NCI-H510A treated with DMSO at 0.1 percent for 48 hours (cell line): ENCODE measurements around the gene CATSPERE.
A peak's percentile ranks its signal among the peaks of the same experiment; 100 is the strongest.
"Not testable (repeated sequence)": the region's sequence is repeated elsewhere in the genome, so short reads cannot be mapped to it uniquely, and the experiment has no call there.

ENCODE experiments used
- DNase-seq: peaks from one replicate; lab custom pipeline; 2025; lab: John Stamatoyannopoulos, UW

CATSPERE gene

DNA sequence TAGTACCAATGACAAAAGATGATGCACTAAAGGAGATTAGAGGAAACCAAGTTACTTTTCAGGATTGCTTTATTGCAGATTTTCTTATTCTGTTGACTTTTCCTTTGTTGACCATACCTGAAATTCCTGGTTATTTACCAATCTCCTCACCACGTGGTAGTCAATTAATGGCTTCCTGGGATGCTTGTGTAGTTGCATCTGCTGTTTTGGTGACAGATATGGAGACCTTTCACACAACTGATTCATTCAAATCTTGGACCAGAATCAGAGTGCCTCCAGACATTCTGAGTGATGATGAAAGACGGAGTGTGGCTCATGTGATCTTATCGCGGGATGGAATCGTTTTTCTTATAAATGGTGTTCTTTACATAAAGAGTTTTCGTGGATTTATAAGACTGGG lies 91.3 kb downstream of the CATSPERE start:
- DNase-seq, result no peak

DNA sequence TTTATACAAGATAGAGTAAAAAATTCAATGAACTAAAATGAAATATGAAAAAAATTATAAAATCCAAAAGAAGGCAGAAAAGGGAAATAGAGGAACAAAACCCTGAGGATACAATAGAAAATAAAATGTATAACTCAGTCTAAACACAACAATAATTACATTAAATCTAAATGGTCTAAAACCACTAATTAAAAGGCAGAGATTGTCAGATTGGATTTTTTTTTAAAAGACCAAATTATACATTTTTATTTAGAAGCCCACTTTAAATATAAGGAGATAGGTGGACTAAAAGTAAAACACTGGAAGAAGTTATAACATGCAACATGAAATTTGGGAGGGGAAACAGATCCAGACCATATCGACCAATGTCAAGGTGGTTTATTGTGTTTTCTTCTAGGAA lies 95.2 kb downstream of the CATSPERE start:
- DNase-seq, result no peak

DNA sequence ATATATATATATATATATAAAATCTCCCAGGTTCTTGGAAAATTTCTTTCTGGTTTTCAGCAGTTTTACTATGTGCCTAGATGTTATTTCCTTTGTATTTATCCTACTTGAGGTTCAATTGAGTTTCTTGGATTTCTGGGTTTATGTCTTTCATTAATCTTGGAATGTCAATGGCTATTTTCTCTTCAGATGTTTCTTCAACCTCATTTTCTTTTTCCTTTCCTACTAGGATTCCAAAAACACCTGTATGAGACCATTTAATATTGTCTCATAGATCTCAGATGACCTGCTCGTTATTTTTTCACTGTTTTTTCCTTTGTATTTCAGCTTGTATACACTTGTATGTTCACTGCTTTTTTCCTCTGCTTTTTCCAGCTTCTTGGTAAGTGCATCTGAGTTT lies 96.5 kb downstream of the CATSPERE start:
- no peak for DNase-seq

DNA sequence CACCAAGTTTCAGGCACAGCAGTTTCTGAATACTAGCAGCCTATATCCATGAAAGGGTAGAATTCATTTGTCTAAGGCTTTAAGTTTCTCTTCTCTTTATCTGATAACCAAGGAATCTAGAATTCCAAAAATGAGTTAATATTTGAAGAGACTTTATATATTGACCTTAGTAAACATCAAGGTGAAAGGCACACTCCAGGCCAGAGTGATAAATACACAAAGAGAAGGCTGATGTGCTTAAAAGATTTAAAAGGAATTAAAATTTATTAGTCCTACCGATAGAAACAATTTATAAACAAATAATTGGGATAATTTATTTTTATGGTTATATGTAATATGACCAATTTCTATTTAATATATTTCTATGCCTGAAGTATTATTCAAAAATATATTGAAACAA lies 98.5 kb downstream of the CATSPERE start:
- no peak for DNase-seq

DNA sequence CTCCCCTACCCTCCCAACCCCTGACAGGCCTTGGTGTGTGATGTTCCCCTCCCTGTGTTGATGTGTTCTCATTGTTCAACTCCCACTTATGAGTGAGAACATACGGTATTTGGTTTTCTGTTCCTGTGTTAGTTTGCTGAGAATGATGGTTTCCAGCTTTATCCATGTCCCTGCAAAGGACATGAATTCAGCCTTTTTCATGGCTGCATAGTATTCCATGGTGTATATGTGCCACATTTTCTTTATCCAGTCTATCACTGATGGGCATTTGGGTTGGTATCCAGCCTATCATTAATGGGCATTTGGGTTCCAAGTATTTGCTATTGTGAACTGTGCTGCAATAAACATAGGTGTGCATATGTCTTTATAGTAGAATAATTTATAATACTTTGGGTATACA lies 101.8 kb downstream of the CATSPERE start:
- not testable (repeated sequence) for DNase-seq

DNA sequence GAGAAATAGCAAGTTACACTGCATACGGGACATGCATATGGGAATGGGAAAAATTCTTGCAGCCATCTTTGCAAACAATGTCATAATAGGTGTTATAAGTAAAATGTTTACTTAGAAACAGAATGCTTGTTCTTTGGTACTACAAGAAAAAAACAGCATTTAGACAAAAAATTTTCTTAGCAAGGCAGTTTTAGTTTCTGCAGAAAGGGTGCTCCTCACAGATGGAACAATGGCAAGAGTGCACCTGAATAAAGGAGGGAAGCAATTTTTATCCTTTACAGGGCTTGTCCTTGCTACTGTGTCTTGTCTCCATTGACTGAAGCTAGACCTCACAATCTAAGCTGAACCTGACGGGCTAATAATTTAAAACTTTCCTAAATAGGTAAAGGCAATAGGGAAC lies 112.7 kb downstream of the CATSPERE start:
- no peak for DNase-seq

DNA sequence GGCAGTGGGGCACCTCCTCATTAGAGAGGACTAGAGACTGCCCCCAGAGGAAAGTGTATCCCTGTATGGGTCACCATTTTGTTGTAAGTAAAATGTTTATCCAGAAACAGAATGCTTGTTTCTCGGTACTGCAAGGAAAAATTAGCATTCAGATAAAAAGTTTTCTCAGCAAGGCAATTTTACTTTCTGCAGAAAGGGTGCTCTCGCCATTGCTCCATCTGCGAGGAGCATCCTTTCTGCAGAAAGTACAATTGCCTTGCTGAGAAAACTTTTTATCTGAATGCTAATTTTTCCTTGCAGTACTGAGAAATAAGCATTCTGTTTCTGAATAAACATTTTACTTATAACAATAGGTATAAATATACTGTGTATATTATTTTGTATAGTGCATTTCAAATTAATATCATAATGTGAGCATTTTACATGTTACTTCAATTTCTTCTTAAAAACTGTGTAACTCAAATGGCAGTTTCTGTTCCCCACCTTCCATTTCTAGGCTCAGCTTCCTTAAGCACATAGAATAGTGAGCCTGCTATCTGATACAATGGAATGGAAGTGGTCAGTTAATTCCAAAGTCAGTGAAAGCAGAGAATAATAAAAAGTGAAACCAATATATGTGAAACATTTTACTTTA lies 115.3 kb downstream of the CATSPERE start:
- no peak for DNase-seq

DNA sequence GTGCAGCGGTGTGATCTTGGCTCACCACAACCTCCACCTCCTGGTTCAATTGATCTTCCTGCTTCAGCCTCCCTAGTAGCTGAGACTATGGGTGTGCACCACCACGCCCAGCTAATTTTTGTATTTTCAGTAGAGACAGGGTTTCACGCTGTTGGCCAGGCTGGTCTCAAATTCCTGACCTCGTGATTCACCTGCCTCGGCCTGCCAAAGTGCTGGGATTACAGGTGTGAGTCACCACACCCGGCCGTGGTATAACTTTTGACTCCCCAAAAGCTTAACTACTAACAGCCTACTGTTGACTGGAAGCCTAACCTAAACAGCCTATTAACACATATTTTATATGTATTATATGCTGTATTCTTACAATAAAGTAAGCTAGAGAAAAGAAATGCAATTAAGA lies 117.1 kb downstream of the CATSPERE start:
- not testable (repeated sequence) for DNase-seq

DNA sequence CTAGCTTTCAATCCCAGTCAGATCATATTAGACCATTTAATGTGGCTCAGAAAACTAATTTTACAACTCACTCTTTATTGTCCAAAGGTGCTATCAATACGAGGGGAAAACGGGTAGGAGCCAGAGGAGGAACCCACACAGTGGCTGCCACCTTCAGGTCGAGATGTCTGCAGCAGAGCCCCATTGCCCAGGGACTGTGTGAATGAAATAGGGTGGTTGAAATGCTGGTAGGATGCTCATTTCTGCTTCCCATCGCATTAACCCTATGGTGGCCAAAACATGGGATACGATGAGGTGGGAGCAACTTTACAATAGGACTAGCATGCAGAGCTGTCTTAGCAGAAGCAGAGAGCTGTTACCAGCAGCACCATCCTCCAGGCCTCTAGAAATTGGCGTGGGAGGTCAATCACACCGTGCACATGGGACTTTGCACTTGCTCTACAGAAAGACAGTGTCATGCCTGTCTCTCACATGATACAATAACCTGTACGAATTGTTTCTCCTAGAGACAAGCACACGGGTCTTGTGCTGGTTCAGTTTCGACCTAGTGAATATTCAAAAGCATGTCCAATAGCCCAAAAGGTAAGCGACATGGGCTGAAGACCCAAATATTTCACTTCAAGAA lies 122.4 kb downstream of the CATSPERE start:
- no peak for DNase-seq

DNA sequence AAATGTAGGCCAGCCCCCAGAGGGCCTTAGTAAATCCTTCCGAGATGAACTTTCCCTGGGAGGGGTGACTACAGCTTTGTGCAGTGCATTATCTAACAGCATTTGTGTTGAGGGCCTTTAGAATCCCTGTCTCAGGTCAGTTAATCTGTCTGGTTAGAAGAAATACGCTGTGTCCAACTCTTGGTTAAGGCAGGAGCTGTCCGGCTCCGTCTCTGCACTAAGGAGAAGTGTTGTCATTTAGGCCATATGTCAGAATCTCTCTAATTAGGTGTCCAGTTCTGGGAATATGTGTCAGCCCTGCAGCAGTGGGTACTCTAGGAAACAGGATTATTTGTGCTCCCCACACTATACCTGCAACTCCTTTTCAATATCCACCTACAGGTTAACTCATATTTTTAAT lies 124.8 kb downstream of the CATSPERE start:
- DNase-seq, result no peak

DNA sequence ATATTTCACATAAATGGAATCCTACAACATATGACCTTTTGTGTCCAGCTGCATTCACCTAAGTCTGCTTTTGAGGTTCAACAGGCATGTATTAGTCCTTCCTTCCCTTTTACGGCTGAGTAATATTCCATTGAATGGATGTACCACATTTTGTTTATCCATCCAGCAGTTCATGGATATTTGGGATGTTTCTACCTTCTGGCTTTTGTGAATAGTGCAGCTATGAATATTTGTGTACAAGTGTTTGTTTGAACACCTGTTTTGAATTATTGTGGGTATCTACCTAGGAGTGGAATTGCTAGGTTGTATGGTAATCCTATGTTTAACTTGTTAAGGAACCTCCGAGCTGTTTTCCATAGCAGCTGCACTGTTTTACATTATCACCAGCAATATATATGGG lies 129.6 kb downstream of the CATSPERE start:
- DNase-seq, result no peak

DNA sequence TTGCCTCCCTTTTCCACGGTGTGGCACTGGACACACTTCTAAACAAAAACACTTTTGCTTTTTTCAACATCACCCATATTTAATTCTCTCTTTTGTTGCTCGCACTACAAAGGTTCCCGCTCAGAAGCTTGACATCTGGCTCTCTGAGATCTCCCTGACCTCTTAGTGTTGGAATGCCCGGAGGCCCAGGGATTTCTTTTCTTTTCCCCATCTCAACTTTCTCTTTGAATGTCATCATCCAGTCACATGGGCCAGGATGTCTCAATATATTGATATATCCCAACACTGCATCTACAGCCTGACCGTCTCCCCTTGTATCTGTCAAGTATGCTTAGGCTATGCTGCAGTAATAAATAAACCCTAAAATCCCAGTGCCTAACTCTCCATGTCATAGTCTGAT lies 137.5 kb downstream of the CATSPERE start:
- no peak for DNase-seq

DNA sequence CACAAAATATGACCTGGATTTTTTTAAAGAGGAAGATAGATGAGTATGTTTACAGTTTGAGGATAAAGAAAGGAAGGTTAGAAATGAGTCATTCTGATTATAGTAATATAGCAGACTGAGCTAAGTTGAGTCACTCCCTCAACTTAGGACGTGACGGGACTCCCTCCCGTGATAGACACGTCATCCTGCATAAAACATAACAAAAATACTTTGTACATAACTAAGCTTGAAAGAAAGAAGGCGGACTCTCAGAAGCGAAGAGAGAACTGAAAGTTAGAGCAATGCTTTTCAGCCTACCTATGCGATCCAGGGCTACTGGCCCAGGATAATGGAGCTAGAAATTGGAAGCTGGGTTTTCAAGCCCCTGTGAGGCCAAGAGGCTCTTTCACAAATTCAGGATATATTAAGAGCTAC lies 138.9 kb downstream of the CATSPERE start:
- no peak for DNase-seq

DNA sequence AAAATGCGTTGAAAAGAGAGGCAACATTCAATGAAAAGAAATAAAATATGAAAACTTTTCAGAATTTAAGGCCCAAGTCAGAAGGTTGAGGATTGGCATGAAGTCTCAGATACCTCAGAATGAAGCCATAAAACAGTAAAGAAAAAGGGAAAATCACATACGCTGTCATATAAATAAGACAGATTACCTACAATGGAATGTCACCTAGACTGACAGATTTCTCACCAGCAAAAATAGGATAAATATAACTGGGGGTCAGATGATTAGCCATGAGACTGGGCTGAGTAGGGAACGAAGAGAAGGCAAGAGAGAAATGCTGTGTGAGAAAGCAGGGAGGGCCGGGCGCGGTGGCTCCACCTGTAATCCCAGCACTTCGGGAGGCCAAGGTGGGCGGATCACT lies 140.3 kb downstream of the CATSPERE start:
- no peak for DNase-seq

DNA sequence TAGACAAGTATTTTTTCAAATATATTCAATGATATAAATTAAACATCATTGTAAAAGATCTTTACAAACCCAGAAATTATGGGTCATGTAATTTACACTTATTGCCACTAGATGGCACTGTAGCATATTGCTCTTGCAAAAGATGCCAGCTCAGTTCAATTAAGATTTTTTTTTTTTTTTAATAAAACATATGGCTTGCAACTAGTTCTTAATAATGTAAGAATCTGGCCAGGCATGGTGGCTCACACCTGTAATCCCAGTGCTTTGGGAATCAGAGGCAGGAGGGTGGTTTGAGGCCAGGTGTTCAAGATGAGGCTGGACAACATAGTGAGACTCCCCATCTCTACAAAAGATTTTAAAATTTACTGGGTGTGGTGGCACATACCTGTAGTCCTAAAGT lies 142.4 kb downstream of the CATSPERE start:
- peak; percentile 17 for DNase-seq

DNA sequence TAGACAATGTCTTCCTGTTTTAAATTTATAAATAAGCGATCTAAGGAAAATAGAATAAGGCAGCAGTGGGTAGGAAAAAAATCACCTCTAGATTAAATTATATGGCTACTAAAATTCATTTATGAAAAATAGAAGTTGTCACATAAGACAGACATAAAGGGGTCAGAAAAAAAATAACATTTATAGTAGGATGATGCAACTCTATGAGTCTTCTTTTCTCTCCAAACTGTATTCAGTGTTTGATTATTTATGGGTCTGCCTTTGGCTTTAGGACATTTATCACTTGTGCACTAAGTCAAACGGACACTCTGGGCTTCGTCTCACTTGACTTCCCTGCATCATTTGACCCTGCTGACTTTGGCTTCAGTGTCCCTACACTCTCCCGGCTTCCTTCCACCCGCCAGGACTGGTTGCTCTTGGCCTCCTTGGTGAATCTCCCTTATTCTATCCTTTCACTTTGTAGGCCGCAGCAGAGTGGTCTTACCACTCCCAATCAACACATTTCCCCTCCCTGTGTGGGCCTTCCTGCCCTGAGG lies 144.8 kb downstream of the CATSPERE start:
- DNase-seq, result no peak

DNA sequence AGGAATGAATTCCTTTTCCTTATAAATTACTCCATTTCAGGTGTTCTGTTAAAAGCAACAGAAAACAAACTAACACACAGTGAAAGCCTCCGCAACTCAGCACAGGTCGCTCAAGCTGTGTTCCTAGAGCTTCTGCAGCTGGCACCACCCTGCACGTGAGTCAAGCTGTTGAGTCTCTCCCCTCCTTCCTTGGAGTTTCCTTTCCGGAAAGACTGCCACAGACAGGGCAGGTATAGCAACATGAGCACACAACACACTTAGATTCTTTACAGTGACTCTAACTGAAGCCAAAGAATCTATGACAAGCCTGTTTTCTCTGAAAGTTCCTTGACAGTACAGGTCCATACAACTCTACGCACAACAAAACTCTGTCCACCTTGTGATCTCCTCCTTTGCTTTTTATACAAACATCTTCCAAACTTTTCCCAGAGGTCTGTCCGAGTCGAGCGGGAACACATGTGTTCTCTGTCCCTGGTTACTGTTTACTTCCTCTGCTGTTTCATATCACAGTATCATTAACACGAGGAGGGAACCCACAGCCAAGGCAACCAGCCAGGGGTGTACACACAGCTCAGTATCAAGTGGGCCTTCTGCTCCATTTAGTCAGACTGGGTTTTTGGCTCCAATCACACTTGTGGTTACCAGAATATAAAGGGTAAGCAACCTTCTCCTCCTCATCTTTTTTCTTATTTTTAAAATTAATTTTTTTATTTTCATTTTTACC lies 153.2 kb downstream of the CATSPERE start:
- no peak for DNase-seq

DNA sequence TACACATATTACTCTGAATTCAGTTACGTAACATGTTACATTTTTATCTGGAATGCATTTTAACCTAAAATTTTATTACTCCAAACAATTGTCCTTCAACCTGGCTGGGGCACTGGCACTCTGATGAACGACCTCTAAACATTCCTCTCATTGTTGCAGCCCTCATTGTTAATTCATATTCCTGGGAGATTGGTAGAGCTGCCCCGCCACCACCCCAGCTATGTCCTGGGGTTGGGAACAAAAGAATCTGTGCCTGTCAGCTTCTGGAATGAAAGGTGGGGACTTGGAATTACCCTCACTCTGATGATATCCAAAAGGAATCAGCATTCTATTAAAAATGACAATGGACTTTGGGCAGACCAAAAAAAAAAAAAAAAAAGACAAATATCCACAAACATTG lies 153.8 kb downstream of the CATSPERE start:
- no peak for DNase-seq

DNA sequence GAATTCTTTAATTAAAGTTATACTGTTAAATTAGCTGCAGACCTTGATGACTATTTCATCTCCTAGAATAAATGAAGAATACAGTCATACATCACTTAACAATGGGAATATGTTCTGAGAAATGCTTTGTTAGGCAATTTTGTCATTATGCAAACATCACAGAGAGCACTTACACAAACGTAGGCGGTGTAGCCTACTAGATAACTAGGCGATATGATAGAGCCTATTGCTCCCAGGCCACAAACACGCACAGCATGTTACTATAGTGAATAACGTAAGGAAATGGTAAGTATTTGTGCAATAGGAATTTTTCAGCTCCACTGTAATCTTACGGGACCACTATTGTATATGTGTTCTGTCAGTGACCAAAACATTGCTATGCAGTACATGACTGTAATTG lies 154.2 kb downstream of the CATSPERE start:
- no peak for DNase-seq

DNA sequence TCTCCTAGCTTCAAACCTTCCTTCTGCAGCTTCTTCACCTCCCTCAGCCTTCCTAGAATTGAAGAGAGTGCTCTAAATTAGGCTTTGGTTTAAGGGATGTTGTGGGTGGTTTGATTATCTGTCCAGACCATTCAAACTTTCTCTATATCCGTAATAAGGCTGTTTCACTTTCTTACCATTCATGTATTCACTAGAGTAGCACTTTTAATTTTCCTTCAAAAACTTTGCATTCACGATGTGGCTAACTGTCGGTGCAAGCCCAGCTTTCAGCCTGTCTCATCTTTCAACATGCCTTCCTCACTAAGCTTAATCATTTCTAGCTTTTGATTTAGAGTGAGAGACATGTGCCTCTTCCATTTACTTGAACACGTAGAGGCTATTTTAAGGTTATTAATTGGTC lies 165.6 kb downstream of the CATSPERE start:
- DNase-seq, result no peak

DNA sequence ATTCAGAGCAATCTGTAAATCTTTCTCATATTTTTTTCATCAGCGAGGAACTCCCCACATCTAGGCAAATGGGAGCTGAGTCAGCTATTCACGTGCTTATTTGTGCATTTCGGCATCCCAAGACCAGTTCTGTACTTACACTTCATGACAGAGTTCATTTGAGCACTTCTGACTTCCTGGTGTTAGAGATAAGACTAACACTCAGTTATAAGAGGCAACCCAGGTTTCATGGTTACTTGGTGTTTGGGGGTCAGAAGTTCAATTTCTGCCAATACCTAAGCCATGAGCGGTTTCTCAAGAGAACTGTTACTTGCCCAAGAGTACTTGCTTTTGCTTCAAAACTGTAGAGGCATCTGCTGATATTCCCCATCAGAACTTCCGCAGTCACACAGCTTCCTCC lies 167.7 kb downstream of the CATSPERE start:
- no peak for DNase-seq

DNA sequence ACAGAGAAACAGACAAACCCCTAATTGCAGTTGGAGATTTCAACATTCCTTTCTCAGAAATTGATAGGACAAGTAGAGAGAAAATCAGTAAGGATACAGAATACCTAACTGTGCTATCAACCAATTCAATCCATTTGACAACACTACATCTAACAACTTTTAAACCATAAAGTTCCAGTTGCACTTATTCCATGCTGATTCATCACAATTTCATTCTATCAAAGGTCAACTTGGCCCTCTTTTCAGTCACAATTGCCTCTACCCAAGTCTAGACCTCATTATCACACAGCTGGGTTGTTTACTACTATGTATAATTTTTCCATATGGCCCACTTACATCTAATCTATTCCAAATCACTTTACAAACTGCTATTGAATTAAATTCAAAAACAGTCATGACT lies 172.1 kb downstream of the CATSPERE start:
- DNase-seq, result no peak

DNA sequence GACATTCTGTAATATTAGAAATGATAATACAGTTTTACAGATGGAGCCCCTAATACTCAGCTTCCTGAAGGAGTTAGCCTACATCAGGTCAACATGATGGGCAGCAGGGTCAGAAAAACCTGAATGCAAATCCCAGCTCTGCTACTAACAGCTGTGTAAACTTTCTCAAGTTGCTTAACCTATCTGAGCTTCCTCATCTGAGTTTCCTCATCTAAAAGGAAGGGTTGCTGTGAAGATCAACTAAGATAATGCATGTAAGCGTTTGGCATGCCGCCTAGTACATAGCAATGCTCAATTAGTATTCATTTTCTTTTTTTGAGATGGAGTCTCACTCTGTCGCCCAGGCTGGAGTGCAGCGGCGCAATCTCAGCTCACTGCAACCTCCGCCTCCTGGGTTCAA lies 173.5 kb downstream of the CATSPERE start:
- no peak for DNase-seq
